ENCODE measurements around the gene G6PC3. TPM values are rescaled to one million over a fixed set of nuclear protein-coding genes. Genes with fewer than 3 reads are reported as not detected.

Gene G6PC3
- total RNA-seq, 1 donor from 2014 or later, result 42.4 TPM

- TF ChIP-seq CTCF (conservative IDR thresholded peaks at IDR 0.05; ENCODE audit: low read depth, low read length), result no peak
- DNase-seq (ENCODE audit: low read depth), result no peak
- H3K4me3 ChIP-seq (ENCODE audit: low read depth, low read length), result no peak overlapping the region
These were observed 7.7 kb upstream of the G6PC3 start for GRCh38 chr17:44062871-44063270.

GRCh38 chr17:44063704-44064639, 6.6 kb upstream of the G6PC3 start:
- DNase-seq (ENCODE audit: low read depth), result no peak
- no peak for TF ChIP-seq CTCF (conservative IDR thresholded peaks at IDR 0.05; ENCODE audit: low read depth, low read length)
- no peak overlapping the region for H3K4me3 ChIP-seq (ENCODE audit: low read depth, low read length)

- peak overlapping the region; percentile 81 for H3K4me3 ChIP-seq (ENCODE audit: low read depth, low read length)
- TF ChIP-seq CTCF (conservative IDR thresholded peaks at IDR 0.05; ENCODE audit: low read depth, low read length), result no peak
- no peak for DNase-seq (ENCODE audit: low read depth)
These were observed 4.8 kb upstream of the G6PC3 start for GRCh38 chr17:44065668-44066203.

- no peak for DNase-seq (ENCODE audit: low read depth)
- H3K4me3 ChIP-seq (ENCODE audit: low read depth, low read length), result peak within 1 kb of the TSS; percentile 81
- no peak for TF ChIP-seq CTCF (conservative IDR thresholded peaks at IDR 0.05; ENCODE audit: low read depth, low read length)
These were observed 4.2 kb upstream of the G6PC3 start, which contains the start of gene LSM12 for GRCh38 chr17:44066204-44066930. Gene LSM12 (minus strand): TSS chr17:44066671. CDS start chr17:44066587, 84 bp downstream.

- TF ChIP-seq CTCF (conservative IDR thresholded peaks at IDR 0.05; ENCODE audit: low read depth, low read length), result no peak
- no peak for DNase-seq (ENCODE audit: low read depth)
- H3K4me3 ChIP-seq (ENCODE audit: low read depth, low read length), result no peak overlapping the region
These were observed 3.0 kb upstream of the G6PC3 start for GRCh38 chr17:44067545-44067940.

GRCh38 chr17:44069974-44070454, 521 bp upstream of the G6PC3 start:
- no peak for DNase-seq (ENCODE audit: low read depth)
- no peak for TF ChIP-seq CTCF (conservative IDR thresholded peaks at IDR 0.05; ENCODE audit: low read depth, low read length)
- peak overlapping the region; percentile 66 for H3K4me3 ChIP-seq (ENCODE audit: low read depth, low read length)

Data from epithelial cell of proximal tubule (primary cell).